ENCODE measurements around the gene GNB1. TPM values are rescaled to one million over a fixed set of nuclear protein-coding genes. Genes with fewer than 3 reads are reported as not detected.

Gene GNB1
- total RNA-seq, 1 experiment from 2014 or later, result 339 TPM

GRCh38 chr1:1832820-1833219 is 58.1 kb downstream of the GNB1 start (continued):
- TF ChIP-seq ZNF425 (CRISPR knock-in tag; conservative IDR thresholded peaks at IDR 0.05), result no peak
- TF ChIP-seq ZMAT4 (CRISPR knock-in tag; IDR thresholded peaks at IDR 0.05), result no peak
- TF ChIP-seq ELF4 (CRISPR knock-in tag; IDR thresholded peaks at IDR 0.05; ENCODE audit: low read depth), result no peak
- TF ChIP-seq USF1 (CRISPR knock-in tag; IDR thresholded peaks at IDR 0.05), result no peak
- TF ChIP-seq MLX (CRISPR knock-in tag; IDR thresholded peaks at IDR 0.05), result no peak
- no peak for TF ChIP-seq ZNF532 (CRISPR knock-in tag; IDR thresholded peaks at IDR 0.05; ENCODE audit: borderline replicate concordance)
- TF ChIP-seq JUN (CRISPR knock-in tag; IDR thresholded peaks at IDR 0.05), result no peak
- no peak for TF ChIP-seq ESRRA (CRISPR knock-in tag; IDR thresholded peaks at IDR 0.05; ENCODE audit: borderline replicate concordance)

GRCh38 chr1:1832166-1832565 is 58.7 kb downstream of the GNB1 start:
- ATAC-seq (no peak), DNase-seq (ENCODE audit: low spot score) (no peak)
- Mint-ChIP-seq H3K4me1 (peaks cover 32% of the 10 kb centered on the region), H3K9me3 (no peaks in the 10 kb centered on the region), H3K36me3 (peaks cover 38% of the 10 kb centered on the region), H3K4me3 (no peak overlapping the region), H3K27me3 (ENCODE audit: low read depth) (no peaks in the 10 kb centered on the region), H3K27ac (peak overlapping the region; percentile 95)
- CTCF ChIA-PET, result interaction anchor here (0.8 kb wide), 1 partner anchor 77 kb away, joined by 3 read pairs; no protein-coding TSS in a partner anchor
- POLR2A ChIA-PET, result no interaction called here
- TF ChIP-seq GTF2I (CRISPR knock-in tag; conservative IDR thresholded peaks at IDR 0.05), result no peak
- no peak for TF ChIP-seq NR3C1 (CRISPR knock-in tag; conservative IDR thresholded peaks at IDR 0.05; ENCODE audit: low read depth)
- TF ChIP-seq AR (CRISPR knock-in tag; IDR thresholded peaks at IDR 0.05), result no peak
- TF ChIP-seq NFATC4 (CRISPR knock-in tag; IDR thresholded peaks at IDR 0.05), result no peak

All from WTC11 (cell line).